ENCODE measurements around the gene HDAC4. TPM values are rescaled to one million over a fixed set of nuclear protein-coding genes. Genes with fewer than 3 reads are reported as not detected.

The HDAC4 gene
- total RNA-seq, 1 experiment from 2014 or later: 32.0 TPM

DNA sequence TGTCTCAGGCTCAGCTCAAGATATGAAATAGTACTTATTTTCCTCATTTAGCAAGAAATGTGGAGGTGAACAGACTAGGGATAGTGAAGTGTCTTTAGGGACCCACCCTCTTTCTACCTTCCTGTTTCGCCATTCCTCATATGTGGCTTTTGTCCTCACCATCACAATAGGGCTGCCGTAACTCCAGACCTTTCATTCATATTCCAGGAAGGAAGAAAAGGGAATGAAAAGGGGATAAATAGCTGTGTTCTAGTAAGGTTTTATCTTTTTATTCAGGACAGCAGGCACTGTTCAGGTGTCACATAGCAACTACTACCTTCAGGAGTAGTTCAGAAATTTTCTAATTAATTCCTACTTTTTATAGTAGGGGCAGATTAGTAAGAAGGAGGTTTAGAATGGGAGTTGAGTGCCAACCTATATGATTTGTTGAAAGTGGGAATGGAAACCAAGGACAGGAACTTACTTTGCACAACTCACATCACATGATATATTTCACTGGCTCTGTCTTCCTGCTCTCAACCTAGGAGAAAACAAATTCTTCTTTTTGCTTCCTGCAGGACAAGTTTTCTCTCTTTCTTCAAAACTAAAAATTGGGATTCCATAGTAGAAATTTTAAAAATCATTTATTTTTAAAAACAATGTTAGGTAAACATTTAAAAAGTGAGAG, 36.0 kb upstream of the HDAC4 start:
- Histone ChIP-seq H2BK12ac (ENCODE audit: insufficient read length, low read depth, low read length) (no peak overlapping the region), H3K56ac (ENCODE audit: insufficient read length, low read depth, low read length) (no peak overlapping the region), H4K5ac (ENCODE audit: insufficient read length, low read depth, low read length) (no peak overlapping the region), H3K27ac (ENCODE audit: insufficient read length, low read depth, low read length) (no peak overlapping the region), H3K18ac (ENCODE audit: insufficient read length, low read depth, low read length) (no peak overlapping the region), H2AFZ (ENCODE audit: low read length) (no peak overlapping the region), H3K4ac (ENCODE audit: low read depth, low read length) (no peak overlapping the region), H2BK120ac (ENCODE audit: low read depth, low read length, poor library complexity, severe bottlenecking) (no peak overlapping the region), H3K14ac (ENCODE audit: insufficient read depth, low read length) (no peak overlapping the region), H3K79me2 (ENCODE audit: insufficient read depth, low read length) (no peaks in the 10 kb centered on the region), H3K9me3 (ENCODE audit: control insufficient read depth, low read depth, low read length) (no peaks in the 10 kb centered on the region), H3K9ac (ENCODE audit: extremely low read depth, insufficient read length, low read length) (no peak overlapping the region), H3K4me2 (ENCODE audit: insufficient read depth, insufficient read length, low read length) (no peak overlapping the region), H4K20me1 (ENCODE audit: control insufficient read depth, insufficient read depth, insufficient read length) (no peaks in the 10 kb centered on the region), H3K23me2 (ENCODE audit: insufficient read length, low read depth, low read length, poor library complexity, severe bottlenecking) (no peaks in the 10 kb centered on the region), H3K79me1 (ENCODE audit: insufficient read depth, low read depth, low read length, poor library complexity, severe bottlenecking) (no peaks in the 10 kb centered on the region), H3T11ph (ENCODE audit: low read length) (no peak overlapping the region), H2BK15ac (ENCODE audit: low read depth, low read length) (no peak overlapping the region), H2BK20ac (ENCODE audit: low read depth, low read length, poor library complexity, severe bottlenecking) (no peak overlapping the region), H3K4me1 (ENCODE audit: insufficient read depth, low read length) (no peaks in the 10 kb centered on the region), H3K27me3 (ENCODE audit: insufficient read depth, low read length) (no peaks in the 10 kb centered on the region), H2AK5ac (ENCODE audit: insufficient read length, low read length) (no peak overlapping the region), H3K23ac (ENCODE audit: insufficient read length, low read depth, low read length) (no peak overlapping the region), H2BK5ac (ENCODE audit: insufficient read length, low read length) (no peak overlapping the region), H4K8ac (replicated peaks; ENCODE audit: insufficient read length, low read depth, low read length) (no peak overlapping the region), H4K91ac (ENCODE audit: insufficient read length, low read depth, low read length) (no peak overlapping the region)
- H3K27ac Mint-ChIP-seq: no peak overlapping the region
- TF ChIP-seq, protein P1, sequence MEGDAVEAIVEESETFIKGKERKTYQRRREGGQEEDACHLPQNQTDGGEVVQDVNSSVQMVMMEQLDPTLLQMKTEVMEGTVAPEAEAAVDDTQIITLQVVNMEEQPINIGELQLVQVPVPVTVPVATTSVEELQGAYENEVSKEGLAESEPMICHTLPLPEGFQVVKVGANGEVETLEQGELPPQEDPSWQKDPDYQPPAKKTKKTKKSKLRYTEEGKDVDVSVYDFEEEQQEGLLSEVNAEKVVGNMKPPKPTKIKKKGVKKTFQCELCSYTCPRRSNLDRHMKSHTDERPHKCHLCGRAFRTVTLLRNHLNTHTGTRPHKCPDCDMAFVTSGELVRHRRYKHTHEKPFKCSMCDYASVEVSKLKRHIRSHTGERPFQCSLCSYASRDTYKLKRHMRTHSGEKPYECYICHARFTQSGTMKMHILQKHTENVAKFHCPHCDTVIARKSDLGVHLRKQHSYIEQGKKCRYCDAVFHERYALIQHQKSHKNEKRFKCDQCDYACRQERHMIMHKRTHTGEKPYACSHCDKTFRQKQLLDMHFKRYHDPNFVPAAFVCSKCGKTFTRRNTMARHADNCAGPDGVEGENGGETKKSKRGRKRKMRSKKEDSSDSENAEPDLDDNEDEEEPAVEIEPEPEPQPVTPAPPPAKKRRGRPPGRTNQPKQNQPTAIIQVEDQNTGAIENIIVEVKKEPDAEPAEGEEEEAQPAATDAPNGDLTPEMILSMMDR (conservative IDR thresholded peaks at IDR 0.05): no peak
- no CpG with 5 or more reads among the region's 2 CpGs for WGBS (ENCODE audit: extremely low coverage, insufficient read length, low lambda C conversion rate)
- no peak overlapping the region for H3K4me3 Mint-ChIP-seq
- peaks cover 22% of the 10 kb centered on the region for H3K27me3 Mint-ChIP-seq (ENCODE audit: low read depth)
- H3K4me1 Mint-ChIP-seq: peaks cover 16 to 26% of the 10 kb centered on the region in 2 experiments
- no peak for DNase-seq
- H3K9me3 Mint-ChIP-seq: peaks cover 3 to 5% of the 10 kb centered on the region in 2 experiments; a peak in 3 of 5 replicates
- H3K36me3 Mint-ChIP-seq (ENCODE audit: insufficient read depth in 1 of 3, low read depth in 3 of 3): peaks cover 0 to 1% (median 0%) of the 10 kb centered on the region in 3 experiments; a peak in 1 of 7 replicates
